ENCODE results near the gene IL16.

GRCh38 chr15:81223346-81223971, 26.8 kb downstream of the IL16 start:
- no peak for TF ChIP-seq TAF1 (IDR thresholded peaks at IDR 0.05; ENCODE audit: low read depth, low read length)
- no peak for TF ChIP-seq SPI1 (IDR thresholded peaks at IDR 0.05; ENCODE audit: low read depth, low read length)
